Esophagus mucosa (tissue), 1 donor: ENCODE results near the gene VGLL3. TPM values are rescaled to one million over a fixed set of nuclear protein-coding genes. Genes with fewer than 3 reads are reported as not detected.
"Not testable (repeated sequence)": the region's sequence is repeated elsewhere in the genome, so short reads cannot be mapped to it uniquely, and the experiment has no call there.

Experiments used
- ATAC-seq: fragments of 200-7000 bp; cut with Tn5 transposase; one replicate; pipeline ENCODE4 v1.9.1; 2020
- total RNA-seq: library from RNA; stranded (reverse); gene quantifications from one replicate; pipeline ENCODE4 v1.2.4, GENCODE V29; 2023
- donor health status: DM: yes; HTN: yes; CAD: no.

The VGLL3 gene
- total RNA-seq, 1 donor from 2014 or later: 1.6 TPM

GRCh38 chr3:86989006-86989405 lies 1.9 kb downstream of the VGLL3 start:
- ATAC-seq: no peak

GRCh38 chr3:86988235-86988634 lies 2.7 kb downstream of the VGLL3 start:
- no peak for ATAC-seq

- no peak for ATAC-seq
Observed at GRCh38 chr3:86987421-86987715, 3.6 kb downstream of the VGLL3 start.

GRCh38 chr3:86986671-86987420 lies 4.1 kb downstream of the VGLL3 start:
- ATAC-seq: no peak

DNA sequence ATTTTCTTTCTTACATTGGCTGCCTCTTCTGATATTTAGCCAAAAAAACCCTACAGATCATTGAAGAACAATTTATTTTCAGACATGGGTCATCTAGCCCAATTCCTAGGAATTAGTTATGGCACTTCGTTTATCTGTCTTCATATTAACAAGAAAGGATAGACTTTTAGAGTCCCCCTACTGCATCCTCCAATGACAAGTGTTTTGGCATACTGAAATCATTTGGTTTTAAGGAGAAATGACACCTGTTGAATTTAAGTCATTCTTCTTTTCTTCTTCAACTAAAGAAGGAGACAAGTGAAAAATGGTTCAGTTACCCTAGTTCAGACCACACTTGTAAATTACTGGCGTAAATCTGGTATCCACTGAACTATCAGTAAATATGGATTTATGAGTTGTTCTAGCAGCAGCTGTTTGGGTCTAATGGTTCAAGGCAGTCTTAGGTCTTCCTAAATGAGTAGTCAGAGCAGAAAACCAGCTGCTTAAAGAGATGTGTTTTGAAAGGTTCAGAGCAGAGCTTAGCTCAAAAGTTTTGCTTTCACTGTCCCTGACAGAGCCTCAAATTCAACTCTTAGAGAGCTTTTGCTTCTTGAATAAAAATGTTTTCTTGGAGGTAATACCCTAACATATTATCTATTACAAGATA lies 5.6 kb downstream of the VGLL3 start:
- no peak for ATAC-seq

DNA sequence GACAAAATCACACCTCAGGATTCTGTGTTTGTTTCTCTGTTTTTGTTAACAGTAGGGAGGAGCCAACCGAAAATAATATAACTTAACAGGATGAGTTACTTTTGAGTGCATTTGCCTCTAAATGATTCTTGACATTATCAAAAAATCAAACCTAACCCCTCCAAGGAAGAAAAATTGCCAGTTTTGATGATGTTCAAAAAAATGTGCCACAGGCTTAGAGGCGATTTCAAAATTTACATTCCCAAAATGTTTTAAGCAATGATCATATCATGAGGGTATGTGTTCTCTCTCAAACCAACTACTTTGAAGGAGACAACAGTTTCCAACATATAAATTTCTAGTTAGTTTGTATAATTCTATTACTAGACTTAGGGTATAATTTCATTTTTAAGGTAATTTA lies 6.7 kb downstream of the VGLL3 start:
- ATAC-seq: no peak

GRCh38 chr3:86982883-86983282 lies 8.1 kb downstream of the VGLL3 start:
- ATAC-seq: no peak

DNA sequence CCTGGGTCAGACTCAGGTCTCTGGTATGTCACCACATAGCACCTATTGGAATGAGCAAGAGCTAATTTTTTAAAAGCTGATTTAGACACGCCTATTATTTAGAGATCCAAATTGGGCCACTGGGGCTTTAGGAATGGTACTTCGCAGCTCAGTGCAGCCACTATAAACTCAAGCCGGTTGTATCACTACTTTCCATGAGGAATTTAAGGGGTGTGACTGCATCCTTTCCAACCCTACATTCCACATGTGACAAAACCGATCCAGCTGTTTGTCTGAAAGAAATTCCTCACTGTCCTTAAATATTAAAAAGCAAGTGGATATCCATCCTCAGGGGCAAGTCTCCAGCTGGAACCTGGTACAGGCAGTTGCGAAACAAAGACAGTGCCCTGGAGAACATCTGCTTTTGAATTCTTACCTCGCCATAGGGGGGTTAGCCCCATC lies 12.8 kb downstream of the VGLL3 start:
- no peak for ATAC-seq

DNA sequence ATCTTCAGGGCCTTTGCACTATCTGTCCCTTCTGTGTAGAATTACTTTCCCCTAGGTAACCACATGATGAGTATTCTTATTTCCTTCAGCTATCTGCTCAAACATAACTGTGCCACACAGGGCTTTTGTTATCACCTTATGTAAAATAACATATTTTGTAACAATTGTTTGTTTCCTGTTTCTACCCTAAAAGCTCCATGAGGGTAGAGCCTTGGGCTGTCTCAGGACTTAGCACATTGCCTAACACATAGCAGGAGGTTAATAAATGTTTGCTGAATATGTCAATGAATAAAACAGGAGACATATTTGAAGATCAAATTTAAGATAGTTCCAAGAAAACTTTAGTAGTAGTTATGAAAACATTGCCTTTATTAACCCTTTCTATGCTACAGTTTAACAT lies 14.7 kb downstream of the VGLL3 start:
- ATAC-seq: no peak

DNA sequence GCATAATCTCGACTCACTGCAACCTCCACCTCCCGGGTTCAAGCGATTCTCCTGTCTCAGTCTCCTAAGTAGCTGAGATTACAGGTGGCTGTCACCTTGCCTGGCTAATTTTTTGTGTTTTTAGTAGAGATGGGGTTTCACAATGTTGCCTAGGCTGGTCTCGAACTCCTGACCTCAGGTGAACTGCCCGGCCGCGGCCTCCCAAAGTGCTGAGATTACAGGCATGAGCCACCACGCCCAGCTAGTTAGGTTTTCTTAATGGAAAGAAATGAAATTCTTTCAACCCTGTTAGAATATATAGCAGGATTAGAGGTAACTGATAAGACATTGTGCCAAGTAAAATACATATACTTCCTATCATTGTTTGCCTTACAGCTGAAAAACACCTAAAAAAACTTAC lies 16.8 kb downstream of the VGLL3 start:
- ATAC-seq: not testable (repeated sequence)

- peak; percentile 37 for ATAC-seq
Observed at GRCh38 chr3:86973440-86973839, 17.5 kb downstream of the VGLL3 start.

DNA sequence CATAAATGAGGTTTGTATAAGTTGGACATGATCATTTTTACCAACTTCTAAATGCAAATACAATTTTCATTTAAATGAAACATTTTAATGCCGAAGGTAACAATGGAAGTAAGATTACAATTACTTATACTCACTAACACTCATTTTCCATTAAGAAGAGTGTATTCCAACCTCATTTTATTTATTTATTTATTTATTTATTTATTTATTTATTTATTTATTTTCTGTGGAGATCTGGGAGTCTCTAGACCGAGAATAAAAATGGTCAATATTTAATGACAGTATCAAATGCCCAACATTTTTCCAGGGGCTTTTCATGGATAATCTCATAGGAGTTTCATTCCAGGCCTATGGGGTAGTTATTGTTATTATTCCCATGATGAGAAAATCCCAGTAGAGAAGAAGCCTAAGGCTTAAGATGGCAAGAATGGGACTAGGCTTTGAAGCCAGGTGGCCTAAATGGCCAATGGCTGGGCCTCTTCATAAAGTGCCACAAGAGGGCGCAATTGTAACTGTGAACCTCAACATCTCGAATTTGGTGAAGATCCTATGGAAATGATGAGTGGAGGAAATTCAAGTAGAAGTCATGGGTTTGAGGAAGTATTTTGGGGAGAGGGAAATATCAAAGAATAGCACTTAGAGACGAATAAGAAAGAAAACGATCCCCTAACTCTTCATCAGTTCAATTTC lies 21.3 kb downstream of the VGLL3 start:
- ATAC-seq: no peak

- no peak for ATAC-seq
Observed at GRCh38 chr3:86968244-86968932, 22.6 kb downstream of the VGLL3 start.

DNA sequence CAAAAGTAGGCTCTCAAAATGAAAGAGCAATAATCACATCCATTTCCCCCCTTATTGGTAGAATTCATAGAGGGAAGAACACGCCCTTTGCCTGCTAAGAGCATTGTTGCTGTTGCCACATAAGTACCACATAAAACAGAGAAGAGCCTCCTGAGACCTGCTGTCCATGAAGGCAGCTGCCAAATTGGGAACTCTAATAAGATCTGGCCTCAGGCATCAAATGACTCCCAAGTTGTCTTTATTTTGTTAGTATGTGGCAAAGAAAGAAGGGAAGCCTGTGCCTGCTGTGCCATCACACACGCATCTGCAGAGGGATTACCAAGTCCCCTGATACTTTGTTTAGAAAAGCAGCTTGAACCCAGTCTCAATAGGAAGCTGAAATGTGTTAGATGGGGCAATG lies 23.9 kb downstream of the VGLL3 start:
- ATAC-seq: no peak

- ATAC-seq: no peak
Observed at GRCh38 chr3:86965166-86965565, 25.8 kb downstream of the VGLL3 start.

GRCh38 chr3:86963611-86964010 lies 27.3 kb downstream of the VGLL3 start:
- no peak for ATAC-seq

DNA sequence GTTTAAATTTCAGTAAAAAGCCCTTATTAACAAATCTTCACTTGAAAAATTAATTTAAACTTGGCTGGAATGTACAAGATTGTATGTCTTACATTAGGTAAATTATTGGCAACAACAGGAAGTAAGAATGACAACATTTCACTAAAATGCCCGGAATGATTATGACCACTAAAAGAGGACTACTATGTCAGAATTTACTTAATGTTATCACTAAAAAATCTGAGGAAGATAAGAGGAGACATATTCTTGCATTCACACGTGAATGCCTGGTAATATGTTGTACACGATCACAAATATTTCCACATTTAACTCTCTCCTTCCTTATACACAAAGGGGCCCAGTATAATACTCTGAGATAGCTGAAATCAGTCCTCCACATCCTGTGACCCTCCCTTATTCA lies 29.7 kb downstream of the VGLL3 start:
- no peak for ATAC-seq

DNA sequence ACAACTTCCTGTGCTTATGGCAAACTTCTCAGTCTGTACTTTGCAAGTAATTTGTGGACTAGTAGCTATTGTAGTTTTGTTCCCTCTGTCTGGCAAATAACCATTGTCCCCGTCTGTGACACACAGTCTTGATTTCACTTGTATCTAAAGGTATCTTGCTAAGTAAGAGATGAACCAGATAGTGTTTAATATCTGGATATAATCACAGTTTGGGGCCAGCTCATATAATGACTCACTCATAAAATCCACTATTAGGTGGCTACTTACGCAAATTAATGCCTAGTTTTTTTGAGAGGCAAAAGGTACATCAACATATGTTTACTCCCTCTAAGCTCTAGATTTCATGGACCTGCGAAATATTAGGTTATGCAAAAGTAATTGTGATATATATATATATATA lies 30.4 kb downstream of the VGLL3 start:
- no peak for ATAC-seq

DNA sequence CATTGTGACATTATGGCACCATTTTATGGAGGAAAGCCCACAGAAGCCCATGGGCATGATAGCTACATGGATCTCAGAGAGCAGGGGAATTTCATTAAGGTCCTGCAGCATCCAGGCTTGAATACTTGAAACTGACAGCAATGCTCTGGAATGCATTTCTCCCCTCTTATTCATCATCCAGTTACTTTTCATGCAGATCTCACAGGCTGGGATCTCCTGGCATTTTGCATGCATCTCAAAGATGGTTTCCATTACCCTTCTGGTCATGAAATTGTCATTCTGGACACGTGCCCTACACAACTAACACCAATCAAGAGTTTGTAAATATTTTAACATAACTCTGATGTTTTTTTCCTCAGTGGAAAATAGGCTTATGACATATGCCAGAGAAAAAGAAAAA lies 32.4 kb downstream of the VGLL3 start:
- ATAC-seq: no peak

DNA sequence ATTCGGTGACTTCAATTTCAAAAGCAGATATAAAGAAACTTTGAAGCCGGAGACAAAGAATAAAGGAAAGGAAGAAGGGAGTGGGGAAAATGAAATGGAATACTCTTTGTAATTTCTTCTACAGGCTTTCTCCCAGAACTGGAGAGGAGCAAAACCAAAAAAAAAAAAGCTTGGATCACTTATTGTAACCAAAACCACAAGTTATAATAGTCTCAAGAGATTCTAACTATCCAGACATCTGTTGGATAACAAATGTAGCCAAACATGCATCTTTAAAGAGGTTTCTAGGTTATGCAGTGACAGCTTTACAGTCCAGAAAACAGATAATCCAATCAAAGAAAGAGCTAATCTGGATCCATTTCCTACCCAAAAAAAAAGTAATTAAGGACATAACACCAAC lies 36.2 kb downstream of the VGLL3 start:
- no peak for ATAC-seq

DNA sequence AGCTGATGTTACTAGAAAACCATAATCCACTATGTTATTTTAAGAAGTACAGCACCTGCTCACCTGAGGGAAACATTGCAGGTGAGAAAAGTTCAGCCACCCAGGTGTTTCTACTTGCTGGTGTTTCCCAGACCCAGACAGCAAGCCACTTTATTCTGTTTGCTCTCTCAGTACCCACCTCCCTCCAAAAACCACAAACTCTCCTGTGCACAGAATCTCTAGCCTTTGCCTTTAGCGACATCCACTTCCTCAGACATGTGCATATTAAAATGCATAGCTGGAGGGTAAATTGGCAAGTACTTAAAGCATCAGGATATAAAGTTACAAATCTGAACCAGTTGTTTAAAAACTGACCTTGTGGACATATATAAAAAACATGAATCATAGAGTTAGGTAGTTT lies 36.7 kb downstream of the VGLL3 start:
- ATAC-seq: no peak

DNA sequence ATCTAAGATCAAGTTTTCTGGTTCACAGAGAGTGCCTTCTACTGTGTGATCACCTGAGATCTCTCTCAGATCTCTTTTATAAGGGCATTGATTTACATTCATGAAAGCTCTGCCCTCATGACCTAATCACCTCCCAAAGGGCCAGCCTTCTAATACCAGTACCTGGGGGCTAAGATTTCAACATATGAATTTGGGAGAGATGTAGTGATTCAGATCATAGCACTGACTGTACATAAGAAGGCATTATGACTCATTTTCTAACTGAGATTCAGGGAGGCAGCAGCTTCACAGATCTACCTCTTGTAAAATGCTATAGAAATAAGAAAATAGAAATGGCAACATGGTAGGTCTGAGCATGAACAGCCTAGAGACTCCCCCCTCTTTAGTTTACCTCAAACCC lies 39.6 kb downstream of the VGLL3 start:
- no peak for ATAC-seq

DNA sequence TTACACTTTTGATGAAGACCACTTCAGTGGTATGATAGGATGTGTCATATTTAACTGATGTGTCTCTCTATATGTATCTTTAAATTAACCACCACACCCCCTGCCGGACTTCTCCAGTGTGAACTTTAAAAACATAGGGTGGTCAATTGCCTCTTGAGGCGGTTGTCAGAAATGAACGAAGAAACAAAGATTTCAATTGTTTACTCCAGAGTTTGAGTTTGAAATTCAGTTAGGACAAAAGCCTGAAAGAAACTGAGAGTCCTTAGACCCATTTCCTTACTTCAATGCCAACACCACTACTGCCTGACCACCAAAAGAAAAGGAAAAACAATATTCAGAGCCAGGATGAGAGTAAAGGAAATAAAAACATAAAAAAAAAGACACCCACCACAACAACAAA lies 40.2 kb downstream of the VGLL3 start:
- ATAC-seq: no peak

DNA sequence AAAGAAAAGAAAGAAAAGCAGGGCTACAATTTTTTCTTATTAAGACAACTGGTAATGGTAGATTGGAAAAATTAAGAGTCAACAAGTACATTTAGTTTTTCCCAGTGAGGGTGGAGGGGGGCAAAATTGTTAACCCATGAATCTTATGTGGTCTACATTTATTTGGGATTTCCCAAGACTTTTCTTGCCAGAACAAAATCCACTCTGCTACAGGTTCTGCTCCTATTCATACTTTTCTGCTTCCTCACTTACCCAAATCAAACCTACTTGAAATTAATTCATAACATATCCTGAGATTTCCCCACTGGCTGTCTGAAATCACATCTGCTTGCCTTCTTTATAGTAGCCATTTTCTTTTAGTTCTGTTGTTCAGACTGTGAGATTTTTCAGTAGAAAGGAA lies 41.1 kb downstream of the VGLL3 start:
- ATAC-seq: no peak
